HG03442 (cell line): ENCODE measurements around the gene SF3B5.
A peak's percentile ranks its signal among the peaks of the same experiment; 100 is the strongest.
"Not testable (repeated sequence)": the region's sequence is repeated elsewhere in the genome, so short reads cannot be mapped to it uniquely, and the experiment has no call there.

ENCODE experiments used
- ATAC-seq: cut with Tn5 transposase; IDR thresholded peaks from one replicate; pipeline ENCODE4 v1.9.1; 2021; ENCODE audit warnings: mild to moderate bottlenecking, moderate library complexity; ENCODE audit not compliant: unreplicated experiment

SF3B5 gene

GRCh38 chr6:144064402-144065212, 30.8 kb downstream of the SF3B5 start:
- ATAC-seq: peak; percentile 19

GRCh38 chr6:144063744-144064401, 31.5 kb downstream of the SF3B5 start:
- peak; percentile 82 for ATAC-seq

- ATAC-seq: no peak
Observed at GRCh38 chr6:144063246-144063743, 32.1 kb downstream of the SF3B5 start.

GRCh38 chr6:144062786-144063185, 32.6 kb downstream of the SF3B5 start:
- ATAC-seq: no peak

GRCh38 chr6:144059139-144059538, 36.2 kb downstream of the SF3B5 start:
- ATAC-seq: no peak

- peak; percentile 82 for ATAC-seq
Observed at GRCh38 chr6:144055121-144055931, 40.0 kb downstream of the SF3B5 start.

GRCh38 chr6:144053601-144054000, 41.8 kb downstream of the SF3B5 start:
- no peak for ATAC-seq

- no peak for ATAC-seq
Observed at GRCh38 chr6:144052488-144052887, 42.9 kb downstream of the SF3B5 start.

- no peak for ATAC-seq
Observed at GRCh38 chr6:144049386-144049785, 46.0 kb downstream of the SF3B5 start.

- no peak for ATAC-seq
Observed at GRCh38 chr6:144047688-144048087, 47.7 kb downstream of the SF3B5 start.

GRCh38 chr6:144046672-144047071, 48.7 kb downstream of the SF3B5 start:
- not testable (repeated sequence) for ATAC-seq

- not testable (repeated sequence) for ATAC-seq
Observed at GRCh38 chr6:144044989-144045388, 50.4 kb downstream of the SF3B5 start.
